Activated B cell treated with CpG ODN at 0.5 μM for 24 hours (primary cell): ENCODE data around the gene SMIM32. TPM values are rescaled to one million over a fixed set of nuclear protein-coding genes. Genes with fewer than 3 reads are reported as not detected.

Experiments used
- ATAC-seq: fragments of 200-7000 bp; cut with Tn5 transposase; one replicate; pipeline ENCODE4 v1.10.0; 2021; ENCODE audit warnings: low read depth, mild to moderate bottlenecking, moderate library complexity
- CTCF ChIA-PET: fragments of 350-600 bp; sonication (Branson Sonifier 250); formaldehyde crosslinking; loops from one replicate; lab custom pipeline; 2021; ENCODE audit warnings: antibody characterized with exemption; lab: Charles Lee
- POLR2A ChIA-PET: fragments of 350-600 bp; sonication (Branson Sonifier 250); formaldehyde crosslinking; loops from one replicate; lab custom pipeline; 2021; ENCODE audit warnings: antibody characterized with exemption; lab: Charles Lee
- DNase-seq: peaks from one replicate; pipeline ENCODE4 v3.0.0; 2022
- H3K27ac Mint-ChIP-seq: one replicate; pipeline ENCODE4 v1.8.0; 2020; ENCODE audit warnings: mixed read lengths
- H3K27me3 Mint-ChIP-seq: one replicate; pipeline ENCODE4 v1.8.0; 2021; ENCODE audit warnings: mixed read lengths
- H3K36me3 Mint-ChIP-seq: one replicate; pipeline ENCODE4 v1.8.0; 2021; ENCODE audit warnings: low read depth, mixed read lengths
- H3K4me1 Mint-ChIP-seq: one replicate; pipeline ENCODE4 v1.8.0; 2021; ENCODE audit warnings: mixed read lengths
- H3K4me3 Mint-ChIP-seq: one replicate; pipeline ENCODE4 v1.8.0; 2020; ENCODE audit warnings: mild to moderate bottlenecking, mixed read lengths
- H3K9me3 Mint-ChIP-seq: one replicate; pipeline ENCODE4 v1.8.0; 2020; ENCODE audit warnings: mixed read lengths
- intact Hi-C: fragments of 100-400 bp; cut with micrococcal nuclease; formaldehyde crosslinking; loops from one replicate; pipeline ENCODE4 v1.15.1; 2024
- total RNA-seq: library from RNA; stranded (reverse); gene quantifications from 2 replicates; pipeline ENCODE4 v1.2.3, GENCODE V29; 2022
- TF ChIP-seq, protein P1 (sequence below): fragments of 200-600 bp; IDR thresholded peaks from one replicate; pipeline ENCODE4 v1.8.0; 2022; ENCODE audit warnings: antibody characterized with exemption, mild to moderate bottlenecking

SMIM32 gene
- not detected in 2 replicates for total RNA-seq

DNA sequence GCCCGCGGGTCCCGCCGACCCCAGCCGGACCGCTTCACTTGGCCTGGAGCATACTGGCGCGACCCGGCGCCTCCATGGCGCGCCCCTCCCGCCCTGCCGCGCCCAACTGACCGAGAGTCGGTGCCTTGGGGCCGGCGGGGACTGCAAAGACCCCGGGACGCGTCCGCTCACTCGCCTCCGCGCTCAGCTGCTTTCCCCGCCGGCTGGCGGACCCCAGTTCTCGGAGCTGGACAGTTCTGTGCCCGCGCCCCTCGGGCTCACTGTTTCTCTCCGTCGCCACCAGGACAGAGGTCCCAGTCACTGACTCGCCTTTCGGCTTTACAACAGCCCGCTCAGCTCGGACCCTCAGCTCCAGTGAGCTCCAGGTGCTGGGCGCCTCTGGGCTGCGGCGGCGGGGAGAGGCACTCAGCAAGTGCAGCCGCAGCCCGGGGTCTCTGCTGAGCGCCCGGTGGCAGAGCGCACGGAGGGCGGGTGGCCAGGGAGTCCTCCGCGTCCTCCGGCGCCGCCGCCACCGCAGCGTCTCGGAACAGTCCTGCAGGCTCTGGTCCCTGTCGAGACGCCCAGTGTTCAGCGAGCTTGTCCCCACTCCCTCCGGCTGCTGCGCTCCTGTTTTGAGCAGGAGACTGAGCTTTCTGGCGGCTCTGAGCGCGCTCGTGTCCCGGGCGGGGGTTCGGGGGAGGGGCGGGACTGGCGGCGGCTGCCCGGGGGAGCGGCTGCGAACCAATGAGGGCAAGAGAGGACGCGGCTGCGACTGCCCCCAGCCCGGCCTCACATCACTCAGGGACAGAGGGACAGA, at the start of gene SMIM32:
SMIM32 (minus strand) TSS at position 637 of the 796 bp plus-strand sequence. CDS start 638 bp downstream, outside the sequence.
- no peak for DNase-seq
- Mint-ChIP-seq H3K27ac (no peak within 1 kb of the TSS), H3K4me3 (no peak within 1 kb of the TSS), H3K36me3 (peaks cover 10% of the 10 kb centered on the region), H3K4me1 (peaks cover 8% of the 10 kb centered on the region), H3K9me3 (no peaks in the 10 kb centered on the region), H3K27me3 (peaks cover 39% of the 10 kb centered on the region)
- TF ChIP-seq, protein P1, sequence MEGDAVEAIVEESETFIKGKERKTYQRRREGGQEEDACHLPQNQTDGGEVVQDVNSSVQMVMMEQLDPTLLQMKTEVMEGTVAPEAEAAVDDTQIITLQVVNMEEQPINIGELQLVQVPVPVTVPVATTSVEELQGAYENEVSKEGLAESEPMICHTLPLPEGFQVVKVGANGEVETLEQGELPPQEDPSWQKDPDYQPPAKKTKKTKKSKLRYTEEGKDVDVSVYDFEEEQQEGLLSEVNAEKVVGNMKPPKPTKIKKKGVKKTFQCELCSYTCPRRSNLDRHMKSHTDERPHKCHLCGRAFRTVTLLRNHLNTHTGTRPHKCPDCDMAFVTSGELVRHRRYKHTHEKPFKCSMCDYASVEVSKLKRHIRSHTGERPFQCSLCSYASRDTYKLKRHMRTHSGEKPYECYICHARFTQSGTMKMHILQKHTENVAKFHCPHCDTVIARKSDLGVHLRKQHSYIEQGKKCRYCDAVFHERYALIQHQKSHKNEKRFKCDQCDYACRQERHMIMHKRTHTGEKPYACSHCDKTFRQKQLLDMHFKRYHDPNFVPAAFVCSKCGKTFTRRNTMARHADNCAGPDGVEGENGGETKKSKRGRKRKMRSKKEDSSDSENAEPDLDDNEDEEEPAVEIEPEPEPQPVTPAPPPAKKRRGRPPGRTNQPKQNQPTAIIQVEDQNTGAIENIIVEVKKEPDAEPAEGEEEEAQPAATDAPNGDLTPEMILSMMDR, result no peak
- intact Hi-C loops, result no loop called here
- POLR2A ChIA-PET, result no interaction called here
- no peak for ATAC-seq
- CTCF ChIA-PET, result no interaction called here

DNA sequence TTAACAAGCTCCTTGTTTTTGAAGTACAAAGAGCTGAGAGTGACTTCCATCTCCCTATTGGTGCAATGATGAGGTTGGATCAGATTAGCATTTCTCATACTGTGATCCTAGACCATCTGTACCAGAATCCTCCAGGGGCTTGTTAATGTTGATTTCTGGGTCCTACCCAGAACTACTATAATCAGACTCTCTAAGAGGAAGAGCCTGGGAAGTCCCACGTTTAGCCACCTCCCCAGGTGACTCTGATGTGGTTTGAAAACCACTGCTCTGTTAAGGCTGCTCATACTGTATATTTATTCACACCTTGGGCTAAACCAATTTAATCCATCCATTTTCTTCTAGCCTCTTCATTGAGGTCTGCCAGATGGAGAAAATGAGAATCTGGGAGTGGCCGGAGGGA, 49.6 kb upstream of the SMIM32 start:
- no peaks in the 10 kb centered on the region for H3K9me3 Mint-ChIP-seq
- CTCF ChIA-PET, result no interaction called here
- H3K27ac Mint-ChIP-seq, result no peak overlapping the region
- POLR2A ChIA-PET, result no interaction called here
- no peaks in the 10 kb centered on the region for H3K36me3 Mint-ChIP-seq
- H3K27me3 Mint-ChIP-seq, result peaks cover 5% of the 10 kb centered on the region
- ATAC-seq (no peak), DNase-seq (no peak)
- H3K4me1 Mint-ChIP-seq, result no peaks in the 10 kb centered on the region
- intact Hi-C loops, result no loop called here
- no peak overlapping the region for H3K4me3 Mint-ChIP-seq
- TF ChIP-seq, protein P1, result no peak

- Mint-ChIP-seq H3K4me1 (no peaks in the 10 kb centered on the region), H3K27me3 (peaks cover 5% of the 10 kb centered on the region), H3K27ac (no peak overlapping the region), H3K4me3 (no peak overlapping the region), H3K9me3 (no peaks in the 10 kb centered on the region), H3K36me3 (no peaks in the 10 kb centered on the region)
- TF ChIP-seq, protein P1, result no peak
- DNase-seq (no peak), ATAC-seq (no peak)
- intact Hi-C loops, result no loop called here
- ChIA-PET POLR2A (no interaction called here), CTCF (no interaction called here)
Measured at GRCh38 chr5:136242136-136242535, 49.2 kb upstream of the SMIM32 start.

- intact Hi-C loops, result no loop called here
- H3K9me3 Mint-ChIP-seq, result no peaks in the 10 kb centered on the region
- TF ChIP-seq, protein P1, result no peak
- POLR2A ChIA-PET, result no interaction called here
- no peaks in the 10 kb centered on the region for H3K36me3 Mint-ChIP-seq
- CTCF ChIA-PET, result interaction anchor here (1.3 kb wide), 1 partner anchor 9 kb away, joined by 3 read pairs; no protein-coding TSS in a partner anchor
- ATAC-seq, result no peak
- H3K4me1 Mint-ChIP-seq, result no peaks in the 10 kb centered on the region
- no peak overlapping the region for H3K27ac Mint-ChIP-seq
- no peak overlapping the region for H3K4me3 Mint-ChIP-seq
- no peaks in the 10 kb centered on the region for H3K27me3 Mint-ChIP-seq
- DNase-seq, result no peak
Measured at GRCh38 chr5:136240894-136241293, 47.9 kb upstream of the SMIM32 start.

DNA sequence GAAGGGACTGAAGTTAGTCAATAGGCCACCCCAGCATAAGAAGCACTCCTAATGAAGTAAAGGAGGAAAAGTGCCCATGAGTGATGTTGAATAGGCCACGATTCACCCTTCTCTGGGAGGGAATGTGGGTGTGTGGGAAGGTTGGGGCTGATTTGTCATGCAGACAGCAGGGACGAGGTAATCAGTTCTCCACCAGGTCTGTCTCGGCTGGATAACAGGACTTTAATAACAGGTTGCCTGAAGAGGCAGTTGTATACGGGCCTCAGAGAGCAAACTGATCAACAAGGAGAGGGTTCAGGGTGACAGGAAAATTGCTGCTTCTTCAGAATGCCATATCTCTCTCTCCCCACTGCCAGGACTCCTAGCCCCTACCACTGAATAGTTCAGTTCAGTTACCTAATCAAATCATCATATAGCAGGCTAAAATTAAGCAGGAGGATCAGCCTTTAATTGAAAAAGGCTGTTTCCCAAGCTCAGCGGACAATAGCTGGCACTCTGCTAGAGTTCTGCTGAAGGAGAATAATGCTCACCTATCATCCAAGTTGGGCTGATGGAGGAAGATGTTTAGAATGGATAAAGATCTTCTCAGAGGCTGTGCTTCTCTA, 43.6 kb upstream of the SMIM32 start:
- Mint-ChIP-seq H3K27ac (no peak overlapping the region), H3K4me1 (no peaks in the 10 kb centered on the region), H3K36me3 (no peaks in the 10 kb centered on the region), H3K27me3 (peaks cover 2% of the 10 kb centered on the region), H3K9me3 (no peaks in the 10 kb centered on the region), H3K4me3 (no peak overlapping the region)
- TF ChIP-seq, protein P1, result no peak
- ChIA-PET POLR2A (no interaction called here), CTCF (no interaction called here)
- DNase-seq, result no peak
- ATAC-seq, result no peak
- intact Hi-C loops, result no loop called here
